ENCODE data around the gene ELOA.

DNA sequence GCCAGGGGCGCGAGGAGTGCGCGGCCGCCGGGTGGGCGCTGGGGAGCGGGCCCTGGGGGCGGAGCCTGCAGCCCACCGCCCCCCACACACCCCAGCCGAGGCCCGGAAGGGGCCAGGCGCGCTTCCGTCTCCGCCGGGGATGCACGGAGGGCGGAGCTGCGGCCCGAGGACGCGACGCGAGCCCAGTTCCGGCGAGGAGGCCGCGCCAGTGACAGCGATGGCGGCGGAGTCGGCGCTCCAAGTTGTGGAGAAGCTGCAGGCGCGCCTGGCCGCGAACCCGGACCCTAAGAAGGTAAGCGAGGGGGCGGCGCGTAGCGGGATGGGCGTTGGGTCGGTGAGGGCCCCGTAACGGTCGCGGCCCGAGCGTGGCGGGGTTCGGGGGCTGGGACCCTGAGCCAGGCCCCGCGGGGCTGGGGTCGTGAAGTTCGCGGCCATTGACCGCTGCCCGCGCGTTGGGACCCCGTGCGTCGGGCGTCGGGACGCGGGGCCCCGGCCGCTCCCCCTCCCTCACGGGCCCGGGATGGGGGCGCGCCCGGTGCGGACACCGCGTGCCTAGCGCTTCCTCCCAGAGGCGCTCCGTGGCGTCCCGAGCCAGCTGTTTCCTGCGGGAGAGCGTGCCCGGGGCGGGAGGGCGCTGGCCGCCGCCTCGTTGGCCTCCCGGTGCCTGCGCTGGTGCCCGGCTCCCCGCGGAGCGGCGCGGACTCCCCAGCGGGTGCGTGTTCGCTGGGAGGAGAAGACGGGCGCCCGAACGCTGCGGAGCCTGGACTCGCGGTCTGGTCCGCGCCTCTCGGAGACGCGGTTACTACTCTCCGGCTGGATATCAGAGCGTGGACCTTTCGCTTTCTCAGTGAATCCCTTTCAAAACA is at the start of gene ELOA:
- peak; percentile 78 for TF ChIP-seq POLR2A (IDR thresholded peaks at IDR 0.05)
- TF ChIP-seq, protein P1, sequence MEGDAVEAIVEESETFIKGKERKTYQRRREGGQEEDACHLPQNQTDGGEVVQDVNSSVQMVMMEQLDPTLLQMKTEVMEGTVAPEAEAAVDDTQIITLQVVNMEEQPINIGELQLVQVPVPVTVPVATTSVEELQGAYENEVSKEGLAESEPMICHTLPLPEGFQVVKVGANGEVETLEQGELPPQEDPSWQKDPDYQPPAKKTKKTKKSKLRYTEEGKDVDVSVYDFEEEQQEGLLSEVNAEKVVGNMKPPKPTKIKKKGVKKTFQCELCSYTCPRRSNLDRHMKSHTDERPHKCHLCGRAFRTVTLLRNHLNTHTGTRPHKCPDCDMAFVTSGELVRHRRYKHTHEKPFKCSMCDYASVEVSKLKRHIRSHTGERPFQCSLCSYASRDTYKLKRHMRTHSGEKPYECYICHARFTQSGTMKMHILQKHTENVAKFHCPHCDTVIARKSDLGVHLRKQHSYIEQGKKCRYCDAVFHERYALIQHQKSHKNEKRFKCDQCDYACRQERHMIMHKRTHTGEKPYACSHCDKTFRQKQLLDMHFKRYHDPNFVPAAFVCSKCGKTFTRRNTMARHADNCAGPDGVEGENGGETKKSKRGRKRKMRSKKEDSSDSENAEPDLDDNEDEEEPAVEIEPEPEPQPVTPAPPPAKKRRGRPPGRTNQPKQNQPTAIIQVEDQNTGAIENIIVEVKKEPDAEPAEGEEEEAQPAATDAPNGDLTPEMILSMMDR (IDR thresholded peaks at IDR 0.05): no peak

All from transverse colon (tissue), 3 donors.